ENCODE results near the gene PTK7.

- TF ChIP-seq CTCF (IDR thresholded peaks at IDR 0.05) (no peak), EZH2 (IDR thresholded peaks at IDR 0.05) (no peak)
Measured at GRCh38 chr6:43138267-43138666, 62.2 kb downstream of the PTK7 start.

Data from neural progenitor cell (in vitro differentiated cells).